SK-N-DZ (cell line): ENCODE data around the gene SLC39A1. TPM values are rescaled to one million over a fixed set of nuclear protein-coding genes. Genes with fewer than 3 reads are reported as not detected.
"Not testable (repeated sequence)": the region's sequence is repeated elsewhere in the genome, so short reads cannot be mapped to it uniquely, and the experiment has no call there.

Source experiments
- DNase-seq: peaks from one replicate; pipeline ENCODE4 v3.0.0-alpha.2; 2015; ENCODE audit warnings: low spot score
- polyA plus RNA-seq, 2 experiments: library from polyadenylated mRNA; depleted of rRNA; stranded (reverse); fragments of >200 nt; gene quantifications; 2 replicates each; pipeline ENCODE4 v1.2.3, GENCODE V29; 2014

SLC39A1 gene, protein sequence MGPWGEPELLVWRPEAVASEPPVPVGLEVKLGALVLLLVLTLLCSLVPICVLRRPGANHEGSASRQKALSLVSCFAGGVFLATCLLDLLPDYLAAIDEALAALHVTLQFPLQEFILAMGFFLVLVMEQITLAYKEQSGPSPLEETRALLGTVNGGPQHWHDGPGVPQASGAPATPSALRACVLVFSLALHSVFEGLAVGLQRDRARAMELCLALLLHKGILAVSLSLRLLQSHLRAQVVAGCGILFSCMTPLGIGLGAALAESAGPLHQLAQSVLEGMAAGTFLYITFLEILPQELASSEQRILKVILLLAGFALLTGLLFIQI
- 160 and 175 TPM in 2 replicates for polyA plus RNA-seq (2014; cell fraction: cytosol; rRNA removed)
- polyA plus RNA-seq (2014; cell fraction: nucleus; rRNA removed): 91.7 and 108 TPM in 2 replicates

DNA sequence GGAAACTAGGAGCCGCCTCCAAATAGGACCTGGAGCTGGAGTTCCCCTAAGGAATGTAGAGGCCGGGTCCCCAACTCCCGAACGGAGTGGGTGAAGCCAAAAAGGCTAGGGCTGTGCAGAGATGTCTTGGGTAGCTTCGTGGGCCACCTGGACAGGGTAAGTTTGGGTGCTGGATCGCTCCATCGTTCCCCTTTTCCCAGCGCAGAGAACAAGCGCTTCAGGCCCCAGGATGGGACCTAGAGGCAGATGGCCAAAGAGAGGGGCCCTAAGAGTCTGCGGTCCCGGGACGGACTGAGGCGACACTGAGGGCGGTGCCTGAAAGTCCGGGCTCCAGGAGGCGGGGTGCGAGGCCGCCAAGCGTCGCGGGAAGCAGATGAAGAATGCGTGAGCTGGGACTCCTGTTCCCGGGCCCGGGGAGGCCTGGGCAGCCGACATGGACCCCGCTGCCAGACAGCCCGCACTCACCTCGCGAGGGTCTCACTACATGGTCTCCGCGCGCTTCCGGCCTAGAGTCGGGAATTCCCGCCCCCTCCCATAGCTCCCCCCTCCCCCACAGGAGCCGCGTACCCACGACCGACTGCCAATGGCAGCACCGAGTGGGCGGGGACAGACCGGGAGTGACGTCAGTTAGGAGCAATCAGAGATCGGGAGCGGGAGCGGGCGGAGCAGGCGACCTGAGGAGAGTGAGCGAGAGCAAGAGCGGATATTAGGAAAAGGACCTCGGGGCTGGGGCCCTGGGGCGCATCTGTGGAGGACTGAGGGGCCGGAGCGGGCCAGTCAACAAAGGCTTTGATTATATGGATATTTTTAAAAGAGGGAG lies at the start of gene SLC39A1:
Gene SLC39A1, minus strand, starts transcription at position 508 of the 820 bp plus-strand sequence. CDS start 822 bp downstream, outside the sequence.
- DNase-seq: peak; percentile 99

DNA sequence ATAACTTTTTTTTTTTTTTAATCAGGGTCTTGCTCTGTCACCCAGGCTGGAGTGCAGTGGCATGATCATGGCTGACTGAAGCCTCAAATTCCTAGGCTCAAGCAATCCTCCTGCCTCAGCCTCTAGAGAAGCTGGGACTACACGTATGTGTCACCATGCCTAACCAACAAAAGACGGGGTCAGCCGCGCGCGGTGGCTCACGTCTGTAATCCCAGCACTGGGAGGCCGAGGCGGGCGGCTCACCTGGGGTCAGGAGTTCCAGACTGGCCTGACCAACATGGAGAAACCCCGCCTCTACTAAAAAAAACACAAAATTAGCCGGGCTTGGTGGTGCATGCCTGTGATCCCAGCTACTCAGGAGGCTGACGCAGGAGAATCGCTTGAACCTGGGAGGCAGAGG lies 49.2 kb upstream of the SLC39A1 start:
- DNase-seq: not testable (repeated sequence)

DNA sequence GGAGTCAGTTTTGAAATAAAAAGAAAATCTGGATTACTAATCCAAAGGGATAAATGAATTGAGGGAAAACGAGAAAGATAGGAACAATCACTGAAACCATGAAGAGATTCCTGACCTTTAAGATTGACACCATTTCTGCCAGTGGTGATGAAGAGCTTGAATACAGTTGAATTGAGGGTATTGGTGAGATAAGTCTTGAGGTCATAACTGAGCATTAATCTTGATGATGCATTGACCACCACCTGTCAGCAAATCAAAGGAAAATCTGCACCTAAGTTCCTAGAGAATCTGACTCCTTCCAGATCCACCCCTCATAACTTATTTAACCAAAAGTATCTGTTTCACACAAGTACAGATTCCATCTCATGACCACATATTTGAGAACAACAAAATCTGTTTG lies 48.8 kb upstream of the SLC39A1 start:
- no peak for DNase-seq

DNA sequence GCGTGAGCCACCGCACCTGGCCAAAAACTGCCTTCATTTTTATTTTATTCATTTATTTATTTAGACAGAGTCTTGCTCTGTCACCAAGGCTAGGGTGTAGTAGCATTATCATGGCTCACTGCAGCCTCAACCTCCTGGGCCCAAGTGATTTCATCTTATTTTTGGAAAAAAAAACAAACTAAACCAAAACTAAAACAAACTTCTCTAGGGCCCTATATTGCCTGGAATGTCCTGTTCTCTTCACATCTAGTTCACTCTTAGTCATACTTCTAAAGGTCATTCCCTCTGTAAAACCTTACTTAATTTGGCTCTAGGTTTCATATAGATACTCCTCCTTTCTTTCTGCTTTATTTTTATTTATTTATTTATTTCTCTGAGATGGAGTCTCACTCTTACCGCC lies 42.8 kb upstream of the SLC39A1 start:
- no peak for DNase-seq

DNA sequence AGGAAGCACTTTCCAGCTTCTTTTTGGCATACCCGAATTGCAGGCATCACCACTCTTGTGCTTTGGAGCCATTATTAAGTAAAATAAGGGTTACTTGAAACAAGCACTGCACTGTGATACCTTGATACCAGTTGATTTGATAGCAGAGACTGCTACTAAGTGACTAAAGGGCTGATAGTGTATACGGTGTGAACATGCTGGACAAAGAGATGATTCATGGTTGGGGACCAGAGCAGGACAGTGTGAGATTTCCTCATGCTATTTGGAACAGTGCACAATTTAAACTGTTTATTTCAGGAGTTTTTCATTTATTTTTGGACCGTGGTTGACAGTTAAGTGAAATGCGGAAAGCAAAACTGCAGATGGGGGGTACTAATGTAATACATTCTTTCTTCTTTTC lies 37.1 kb upstream of the SLC39A1 start:
- DNase-seq: no peak

DNA sequence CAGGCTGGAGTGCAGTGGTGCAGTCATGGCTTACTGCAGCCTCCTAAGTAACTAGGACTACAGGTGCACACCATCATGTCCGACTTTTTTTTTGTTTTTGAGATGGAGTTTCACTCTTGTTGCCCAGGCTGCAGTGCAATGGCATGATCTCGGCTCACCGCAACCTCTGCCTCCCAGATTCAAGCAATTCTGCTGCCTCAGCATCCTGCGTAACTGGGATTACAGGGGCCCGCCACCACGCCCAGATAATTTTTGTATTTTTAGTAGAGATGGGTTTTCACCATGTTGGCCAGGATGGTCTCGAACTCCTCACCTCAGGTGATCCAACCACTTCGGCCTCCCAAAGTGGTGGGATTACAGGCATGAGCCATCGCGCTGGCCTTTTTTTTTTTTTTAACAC lies 33.5 kb upstream of the SLC39A1 start:
- DNase-seq: not testable (repeated sequence)

DNA sequence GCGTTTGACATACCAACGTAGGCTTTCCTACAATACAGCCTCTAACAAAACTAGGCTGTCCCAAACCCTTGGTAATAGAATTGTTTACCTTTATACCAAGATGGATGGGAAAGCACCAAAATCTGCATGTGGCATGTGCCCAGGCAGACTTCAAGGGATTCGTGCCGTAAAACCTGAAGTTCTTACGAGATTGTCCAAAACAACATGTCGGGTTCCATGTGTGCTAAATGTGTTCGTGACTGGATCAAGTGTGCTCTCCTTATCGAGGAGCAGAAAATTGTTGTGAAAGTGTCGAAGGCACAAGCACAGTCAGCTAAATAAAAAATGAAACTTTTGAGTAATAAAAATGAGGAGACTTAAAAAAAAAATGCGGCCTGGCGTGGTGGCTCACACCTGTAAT lies 32.3 kb upstream of the SLC39A1 start:
- DNase-seq: no peak

DNA sequence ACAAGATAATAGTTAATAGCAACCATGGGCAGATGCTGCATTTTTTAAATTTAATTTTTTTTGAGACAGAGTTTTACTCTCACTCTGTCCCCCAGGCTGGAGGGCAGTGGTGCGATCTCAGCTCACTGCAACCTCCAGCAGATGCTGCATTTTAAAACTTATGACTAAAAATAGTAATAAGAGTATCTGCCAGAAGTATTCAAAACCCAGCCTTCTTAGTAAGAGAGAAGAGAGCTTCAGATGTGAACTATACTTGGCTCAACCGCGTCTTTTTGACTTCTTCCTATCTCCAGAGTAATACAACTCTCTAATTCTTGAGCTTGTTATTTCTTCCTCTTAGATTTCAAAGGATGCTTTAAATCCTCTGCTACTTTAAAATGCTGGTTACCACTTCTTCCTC lies 31.9 kb upstream of the SLC39A1 start:
- DNase-seq: no peak

DNA sequence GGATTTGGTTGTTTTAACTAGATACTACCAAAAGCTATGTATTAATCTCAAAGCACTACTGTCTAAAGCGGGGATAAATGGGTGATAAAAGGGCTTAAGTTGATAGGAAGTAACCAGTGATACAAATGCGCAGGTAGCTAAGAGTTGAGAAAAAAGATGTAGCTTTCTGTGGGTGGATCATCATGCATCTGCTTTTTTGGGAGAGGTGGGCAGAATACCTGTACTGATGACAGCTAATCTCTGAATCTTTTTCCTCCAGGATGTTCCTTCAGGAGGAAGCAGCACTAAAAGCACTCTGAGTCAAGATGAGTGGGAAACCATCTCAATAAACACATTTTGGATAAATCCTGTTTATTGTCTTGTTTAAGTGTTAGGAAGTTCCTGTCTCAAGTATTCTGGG lies 28.5 kb upstream of the SLC39A1 start:
- no peak for DNase-seq

DNA sequence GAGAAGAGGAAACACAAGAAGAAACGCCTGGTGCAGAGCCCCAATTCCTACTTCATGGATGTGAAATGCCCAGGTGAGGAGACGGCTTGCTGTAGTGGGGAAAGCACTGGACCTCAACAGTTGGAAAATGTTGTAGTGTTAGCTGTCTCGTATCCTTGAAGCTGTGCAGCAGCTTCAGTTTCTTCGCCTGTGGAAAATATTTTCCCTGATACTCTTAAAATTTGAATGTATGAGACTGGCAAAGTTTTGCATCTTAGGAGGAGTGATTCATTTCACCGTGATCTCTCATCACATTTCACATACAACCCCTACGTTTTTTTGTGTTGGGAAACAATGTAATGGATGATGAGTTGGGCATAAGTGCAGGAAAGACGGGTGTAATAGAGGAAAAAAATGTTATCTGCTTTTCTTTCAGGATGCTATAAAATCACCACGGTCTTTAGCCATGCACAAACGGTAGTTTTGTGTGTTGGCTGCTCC lies 27.9 kb upstream of the SLC39A1 start:
- no peak for DNase-seq

DNA sequence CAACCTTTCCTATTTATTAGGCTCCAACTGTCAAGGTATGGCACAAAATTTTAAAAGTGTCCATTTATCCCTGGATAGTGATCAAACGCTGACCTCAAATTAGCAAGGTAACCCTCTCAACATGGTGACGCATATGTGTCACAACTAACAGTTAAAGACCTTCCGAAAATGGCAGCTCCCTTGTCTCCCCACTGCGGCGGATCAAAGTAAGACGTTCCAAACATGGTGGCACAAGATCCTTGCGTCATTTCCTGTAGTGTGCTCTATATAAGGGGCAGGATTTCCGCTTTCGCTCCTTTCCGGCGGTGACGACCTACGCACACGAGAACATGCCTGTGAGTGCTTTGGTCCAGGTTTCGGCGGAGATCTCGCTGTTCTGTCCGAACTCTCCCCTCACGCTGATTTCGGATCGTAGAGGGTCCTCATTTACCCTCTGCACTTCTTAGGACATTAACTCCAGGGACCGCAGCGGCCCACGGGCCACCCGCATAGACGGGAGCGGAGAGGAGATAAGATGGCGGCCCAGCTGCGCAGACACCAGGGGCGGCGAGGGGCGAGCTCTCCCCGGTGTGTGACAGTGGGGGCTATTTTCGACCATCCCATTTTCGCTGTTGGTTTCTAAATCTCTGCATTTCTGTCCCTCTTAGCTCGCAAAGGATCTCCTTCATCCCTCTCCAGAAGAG lies 27.3 kb upstream of the SLC39A1 start, which contains the start of gene RPS27:
Gene RPS27, plus strand, starts transcription at position 295 of the 683 bp plus-strand sequence. Its CDS starts 35 bp downstream, at position 330.
- peak; percentile 99 for DNase-seq

DNA sequence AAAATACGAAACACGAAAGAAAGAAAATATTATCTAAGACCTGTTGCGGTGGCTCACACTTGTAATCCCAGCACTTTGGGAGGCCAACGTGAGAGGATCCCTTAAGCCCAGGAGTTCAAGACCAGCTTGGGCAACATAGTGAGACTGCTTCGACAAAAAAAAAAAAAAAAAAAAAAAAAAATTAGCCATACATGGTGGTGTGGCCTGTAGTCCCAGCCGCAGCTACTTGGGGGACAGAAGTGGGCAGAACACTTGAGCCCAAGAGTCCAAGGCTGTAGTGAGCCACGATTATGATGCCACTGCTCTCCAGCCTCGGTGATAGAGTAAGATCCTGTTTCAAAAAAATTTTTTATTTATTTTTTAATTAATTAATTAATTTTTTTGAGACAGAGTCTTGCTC lies 24.3 kb upstream of the SLC39A1 start:
- DNase-seq: no peak

DNA sequence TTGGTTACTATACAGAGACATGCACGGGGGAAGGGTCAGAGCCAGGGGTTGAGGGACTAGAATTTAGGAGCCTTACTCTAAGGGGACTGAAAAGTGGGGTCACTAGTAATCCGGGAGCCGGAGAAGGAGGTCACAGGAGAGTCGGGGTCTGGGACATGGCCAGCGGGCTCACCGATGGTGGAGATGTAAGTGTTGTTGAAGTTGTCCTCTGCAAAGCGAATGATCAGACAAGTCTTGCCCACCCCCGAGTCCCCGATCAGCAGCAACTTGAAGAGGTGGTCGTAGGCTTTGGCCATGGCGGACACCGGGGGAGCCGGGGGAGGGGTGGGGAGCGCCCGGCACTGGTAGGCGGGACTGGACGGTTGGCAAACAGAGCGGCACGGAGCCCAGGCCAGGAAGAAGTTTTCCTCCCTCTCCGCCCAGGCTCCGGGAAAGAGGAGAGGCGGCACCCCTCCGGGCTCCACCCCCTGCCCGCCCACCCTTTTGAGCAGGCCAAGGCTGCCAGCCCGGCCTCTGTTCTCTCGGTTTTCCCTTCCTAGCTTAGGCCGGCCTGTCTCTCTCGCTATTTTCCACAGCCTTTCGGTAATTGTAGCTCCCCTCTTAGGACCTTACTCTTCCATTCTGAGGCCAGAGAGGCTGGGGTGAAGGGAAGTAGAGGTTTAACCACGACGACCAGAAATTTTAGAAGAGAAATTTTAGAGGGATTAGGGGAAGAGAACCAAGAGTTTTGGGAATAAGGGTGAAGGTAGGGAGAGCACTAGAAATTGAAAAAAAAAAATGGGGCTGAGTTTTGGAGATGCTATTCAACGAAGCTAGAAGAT lies 22.8 kb upstream of the SLC39A1 start, which contains the start of gene RAB13:
Gene RAB13, minus strand, starts transcription at position 399 of the 821 bp plus-strand sequence. Its CDS starts 103 bp downstream, at position 296.
- DNase-seq: peak; percentile 86

DNA sequence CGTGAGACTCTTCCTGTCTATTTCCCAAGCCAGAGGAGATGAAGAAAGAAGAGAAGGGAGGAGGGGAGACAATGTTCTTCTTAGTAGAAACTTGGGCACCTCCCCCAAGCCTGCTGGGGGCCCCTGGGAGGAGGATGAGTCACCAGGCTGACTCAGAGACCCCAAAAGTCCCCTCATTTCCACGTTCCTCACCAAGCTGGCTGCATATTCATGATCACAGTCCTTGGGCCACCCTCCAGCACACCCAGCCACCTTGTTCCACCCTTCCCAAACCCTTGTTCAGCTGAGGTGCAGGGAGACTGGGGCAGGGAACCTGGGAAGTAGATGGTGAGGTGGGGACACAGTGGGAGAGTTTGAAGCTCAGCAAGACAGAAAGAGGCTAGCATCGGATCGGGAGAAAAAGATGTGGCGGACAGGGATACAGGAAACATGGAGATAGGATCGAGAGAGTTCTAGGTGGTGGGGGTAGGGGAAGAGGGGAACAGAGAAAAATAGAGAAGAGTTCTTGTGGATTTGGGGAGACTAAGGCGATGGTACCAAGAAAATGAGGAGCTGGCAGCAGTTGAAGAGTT lies 22.1 kb upstream of the SLC39A1 start:
- DNase-seq: no peak

DNA sequence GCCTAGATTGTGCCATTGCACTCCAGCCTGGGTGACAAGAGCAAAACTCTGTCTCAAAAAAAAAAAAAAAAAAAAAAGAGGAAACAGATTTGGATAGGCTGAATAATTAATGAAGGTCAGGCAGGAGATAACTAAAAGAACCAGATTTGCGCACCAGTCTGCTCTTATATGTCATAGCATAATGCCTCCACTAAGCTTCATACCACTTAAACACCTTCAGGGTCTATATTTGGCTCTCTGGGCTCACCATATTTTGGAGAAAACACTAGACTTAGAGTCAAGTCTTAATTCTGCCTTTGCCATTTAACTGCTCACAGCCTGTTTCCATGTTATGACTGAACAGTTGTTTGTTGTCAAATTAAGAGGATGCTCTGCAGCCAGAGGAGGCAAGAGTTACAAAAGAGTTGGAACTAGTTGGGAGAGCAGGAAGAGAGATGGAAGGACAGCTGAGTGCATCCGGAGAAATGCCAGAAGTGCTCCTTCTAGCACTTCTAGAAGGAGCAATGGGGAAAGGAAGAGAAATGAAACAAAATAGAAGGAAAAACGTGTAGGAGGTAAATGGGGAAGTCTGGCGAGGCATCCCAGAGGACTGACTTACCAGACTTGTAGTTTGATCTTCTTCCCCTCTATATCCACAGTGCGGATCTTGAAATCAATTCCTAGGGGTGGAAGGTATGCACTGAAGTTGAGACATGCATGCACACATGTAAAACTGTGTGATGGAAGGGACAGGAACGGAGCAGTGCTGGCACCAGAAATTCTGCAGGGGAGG lies 21.0 kb upstream of the SLC39A1 start:
- no peak for DNase-seq

DNA sequence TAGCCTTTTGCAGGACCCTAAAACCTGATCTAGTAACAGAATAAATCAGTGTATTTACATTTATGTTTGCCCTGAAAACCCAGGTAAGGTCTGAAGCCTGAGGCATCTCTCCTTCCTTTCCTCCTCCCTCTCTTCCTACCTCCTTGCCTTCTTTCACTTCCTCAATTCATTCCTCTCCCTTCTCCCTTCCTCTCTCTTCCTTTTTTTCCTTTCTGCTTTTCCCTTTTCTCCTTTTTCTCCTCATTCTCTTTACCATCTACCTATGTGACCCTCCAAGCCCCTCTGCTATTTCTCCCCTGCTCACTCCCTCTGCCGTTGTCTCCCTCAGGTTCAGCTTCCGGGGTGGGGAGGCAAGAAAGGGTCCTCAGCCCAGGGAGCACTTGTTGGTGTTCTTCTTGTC lies 18.4 kb upstream of the SLC39A1 start:
- DNase-seq: not testable (repeated sequence)

DNA sequence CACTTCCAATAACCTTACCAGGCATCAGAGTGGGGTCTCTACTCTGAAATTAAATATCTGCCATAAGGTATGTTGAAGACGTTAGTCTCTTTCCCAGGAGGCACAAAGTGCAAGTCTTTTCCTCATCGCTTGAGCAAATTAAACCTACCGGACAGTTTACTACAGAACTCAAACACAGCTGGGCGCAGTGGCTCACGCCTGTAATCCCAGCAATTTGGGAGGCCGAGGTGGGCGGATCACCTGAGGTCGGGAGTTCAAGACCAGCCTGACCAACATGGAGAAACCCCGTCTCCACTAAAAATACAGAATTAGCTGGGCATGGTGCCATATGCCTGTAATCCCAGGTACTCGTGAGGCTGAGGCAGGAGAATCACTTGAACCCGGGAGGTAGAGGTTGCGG lies 15.8 kb upstream of the SLC39A1 start:
- DNase-seq: not testable (repeated sequence)

DNA sequence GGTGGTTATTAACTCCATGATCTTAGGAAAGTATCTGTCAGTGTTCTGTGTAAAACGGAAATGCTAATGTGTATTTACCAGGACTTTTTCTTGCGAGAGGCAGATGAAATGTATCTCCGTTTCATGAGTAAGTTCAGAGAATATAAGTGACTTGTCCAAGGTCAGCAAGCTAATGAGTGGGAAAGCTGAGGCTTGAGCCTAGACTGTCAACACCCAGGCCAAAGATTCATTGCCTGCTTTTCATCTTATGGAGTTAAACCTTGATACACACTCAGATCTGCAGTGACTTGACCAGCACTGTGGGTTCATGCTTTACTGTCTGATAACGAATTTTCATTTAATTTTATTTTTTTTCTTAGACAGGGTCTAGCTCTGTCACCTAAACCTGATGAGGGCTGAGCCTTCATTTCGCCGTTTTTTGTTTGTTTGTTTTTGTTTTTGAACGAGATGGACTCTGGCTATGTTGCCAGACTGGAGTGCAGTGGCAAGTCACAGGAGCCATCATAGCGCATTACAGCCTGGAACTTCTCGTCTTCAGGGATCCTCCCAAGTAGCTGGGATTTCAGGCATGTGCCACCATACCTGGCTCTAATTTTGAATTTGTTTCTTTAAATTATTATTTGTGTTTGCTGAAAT lies 15.1 kb upstream of the SLC39A1 start:
- no peak for DNase-seq
